B cell (primary cell): ENCODE data around the gene NDUFB7. TPM values are rescaled to one million over a fixed set of nuclear protein-coding genes. Genes with fewer than 3 reads are reported as not detected.

Experiments
- ATAC-seq: fragments of 200-7000 bp; cut with Tn5 transposase; one replicate; pipeline ENCODE4 v1.10.0; 2021; ENCODE audit warnings: low read depth, mild to moderate bottlenecking, moderate number of reproducible peaks, moderate library complexity
- CTCF ChIA-PET: fragments of 350-600 bp; sonication (Branson Sonifier 250); formaldehyde crosslinking; loops from one replicate; lab custom pipeline; 2021; ENCODE audit warnings: antibody characterized with exemption, inconsistent platforms; lab: Charles Lee
- POLR2A ChIA-PET: fragments of 350-600 bp; sonication (Branson Sonifier 250); formaldehyde crosslinking; loops from one replicate; lab custom pipeline; 2021; ENCODE audit warnings: antibody characterized with exemption; lab: Charles Lee
- DNase-seq: peaks from one replicate; pipeline ENCODE4 v3.0.0; 2013
- H2AFZ ChIP-seq: 2 replicates; pipeline ENCODE4 v1.6.1; 2012; ENCODE audit warnings: mild to moderate bottlenecking, low read depth, low read length; ENCODE audit not compliant: insufficient read depth, poor library complexity, severe bottlenecking
- H3K27ac ChIP-seq, 2 donors: 1 replicate in 1 of 2; 2 replicates in 1 of 2; pipeline ENCODE4 v1.5.1; 2012 to 2013; ENCODE audit warnings: low read length in 2 of 2, mild to moderate bottlenecking in 2 of 2, moderate library complexity in 1 of 2
- H3K27me3 ChIP-seq, 4 experiments: fragments of 200-600 bp in 1 of 4; sonication (generic) in 1 of 4; replicated peaks in 1 of 4; 1 replicate in 2 of 4; 2 replicates in 2 of 4; pipeline versions ENCODE4 v1.6.1 to v1.7.0; 2013 to 2016; ENCODE audit warnings: low read length in 3 of 4, mild to moderate bottlenecking in 2 of 4, mixed read lengths in 1 of 4, moderate library complexity in 1 of 4; ENCODE audit not compliant: insufficient read depth in 4 of 4, control insufficient read depth in 3 of 4; ENCODE audit errors: control extremely low read depth in 1 of 4
- H3K36me3 ChIP-seq, 2 experiments: replicated peaks in 1 of 2; 1 replicate in 1 of 2; 2 replicates in 1 of 2; pipeline versions ENCODE4 v1.6.1 to v1.7.1; 2013; ENCODE audit warnings: low read length in 1 of 2; ENCODE audit not compliant: insufficient read depth in 2 of 2, control insufficient read depth in 1 of 2; ENCODE audit errors: control extremely low read depth in 1 of 2, extremely low read depth in 1 of 2
- H3K4me1 ChIP-seq, 2 donors: fragments of 200-600 bp in 1 of 2; sonication (generic) in 1 of 2; 1 replicate in 1 of 2; 2 replicates in 1 of 2; pipeline versions ENCODE4 v1.5.1 to v1.6.1; 2013 to 2017; ENCODE audit warnings: low read length in 2 of 2; ENCODE audit not compliant: control insufficient read depth in 2 of 2, insufficient read depth in 2 of 2
- H3K4me2 ChIP-seq: replicated peaks from 2 replicates; pipeline ENCODE3; 2012; ENCODE audit warnings: mild to moderate bottlenecking, low read depth, low read length; ENCODE audit not compliant: poor library complexity, severe bottlenecking
- H3K4me3 ChIP-seq, 5 experiments: fragments of 200-600 bp in 1 of 5; sonication (generic) in 1 of 5; 1 replicate in 3 of 5; 2 replicates in 2 of 5; pipeline versions ENCODE4 v1.5.1 to v1.7.0; 2011 to 2016; ENCODE audit warnings: low read length in 4 of 5, mild to moderate bottlenecking in 4 of 5, low read depth in 2 of 5, control low read depth in 1 of 5, moderate library complexity in 1 of 5; ENCODE audit not compliant: insufficient read depth in 1 of 5; ENCODE audit errors: control extremely low read depth in 1 of 5, extremely low read depth in 1 of 5
- H3K79me2 ChIP-seq: fragments of 200-600 bp; sonication (generic); one replicate; pipeline ENCODE4 v1.6.0; 2016; ENCODE audit warnings: low read length; ENCODE audit not compliant: control insufficient read depth, insufficient read depth
- H3K9ac ChIP-seq: fragments of 200-600 bp; sonication (generic); 2 replicates; pipeline ENCODE4 v1.6.1; 2017; ENCODE audit warnings: mild to moderate bottlenecking, low read length, moderate library complexity
- H3K9me3 ChIP-seq, 3 donors: one replicate each; pipeline versions ENCODE4 v1.6.1 to v1.7.1; 2013; ENCODE audit warnings: low read length in 2 of 3; ENCODE audit not compliant: control insufficient read depth in 2 of 3, insufficient read depth in 1 of 3; ENCODE audit errors: control extremely low read depth in 1 of 3
- H4K20me1 ChIP-seq: 2 replicates; pipeline ENCODE4 v1.6.0; 2012; ENCODE audit warnings: mild to moderate bottlenecking, low read length; ENCODE audit not compliant: insufficient read depth, control insufficient read depth, poor library complexity, severe bottlenecking
- H3K27ac Mint-ChIP-seq: one replicate; pipeline ENCODE4 v1.8.0; 2021; ENCODE audit warnings: mixed read lengths
- H3K27me3 Mint-ChIP-seq: one replicate; pipeline ENCODE4 v1.8.0; 2021; ENCODE audit warnings: mixed read lengths
- H3K4me1 Mint-ChIP-seq: one replicate; pipeline ENCODE4 v1.8.0; 2021; ENCODE audit warnings: mixed read lengths
- H3K4me3 Mint-ChIP-seq: one replicate; pipeline ENCODE4 v1.8.0; 2021; ENCODE audit warnings: mixed read lengths
- H3K9me3 Mint-ChIP-seq: one replicate; pipeline ENCODE4 v1.8.0; 2022; ENCODE audit warnings: mixed read lengths; ENCODE audit not compliant: insufficient read depth
- CTCF ChIP-seq: fragments of 200-600 bp; IDR thresholded peaks from one replicate; pipeline ENCODE4 v1.8.0; 2022; ENCODE audit warnings: antibody characterized with exemption, mild to moderate bottlenecking
- EZH2 ChIP-seq: IDR thresholded peaks from 2 replicates; pipeline ENCODE4 v1.6.1; 2012; ENCODE audit warnings: borderline replicate concordance, low read depth, mild to moderate bottlenecking, moderate library complexity, low read length; ENCODE audit not compliant: insufficient read depth, poor library complexity, severe bottlenecking
- WGBS: methylation state at CpG from one replicate; pipeline ENCODE4 v1.1.5; 2013; ENCODE audit warnings: missing lambda C conversion rate; ENCODE audit not compliant: insufficient coverage; 5-methylcytosine and 5-hydroxymethylcytosine counted together
- intact Hi-C: fragments of 100-400 bp; cut with micrococcal nuclease; formaldehyde crosslinking; loops from one replicate; pipeline ENCODE4 v1.10.0; 2022
- polyA plus RNA-seq: library from polyadenylated mRNA; depleted of rRNA; stranded (reverse); fragments of >200 nt; gene quantifications from 2 replicates; pipeline ENCODE4 v1.2.3, GENCODE V29; 2012
- total RNA-seq, 2 donors: library from RNA; stranded (reverse); fragments of 120-200 nt in 1 of 2; gene quantifications; 1 replicate in 1 of 2; 2 replicates in 1 of 2; pipeline versions ENCODE4 v1.2.3 to v1.2.4, GENCODE V29; 2013 to 2022

The NDUFB7 gene
- total and polyA plus RNA-seq, 2 donors (not counting 1 experiment from before 2014, with no cell fraction given), result 71.5 to 168 TPM

- Histone ChIP-seq H4K20me1 (peaks cover 43% of the 10 kb centered on the region), H3K4me3 (peak overlapping the region; percentile 88 to 98 (median 94)), H3K27ac (peak overlapping the region in 1 of 2 donors; percentile 95), H2AFZ (peak overlapping the region; percentile 47), H3K9ac (peak overlapping the region; percentile 98), H3K4me1 (peaks cover 39 to 43% of the 10 kb centered on the region in 2 donors), H3K36me3 (peaks cover 0 to 25% of the 10 kb centered on the region in 2 experiments), H3K9me3 (no peaks in the 10 kb centered on the region), H3K27me3 (no peaks in the 10 kb centered on the region), H3K79me2 (peaks cover 21% of the 10 kb centered on the region), H3K4me2 (peak overlapping the region; percentile 93)
- POLR2A ChIA-PET, result interaction anchor here (0.7 to 1.8 kb wide), 9 partner anchors 11 to 1497 kb away, joined by 3 to 13 read pairs (median 4); partner anchors contain the start of gene GIPC1
- intact Hi-C loops, result no loop called here
- CTCF ChIA-PET, result interaction anchor here (0.6 to 1.9 kb wide), 8 partner anchors 10 to 381 kb away, joined by 3 to 6 read pairs (median 4); partner anchors contain the start of genes ASF1B and NDUFB7
- H3K4me1 Mint-ChIP-seq, result peaks cover 50% of the 10 kb centered on the region
- no peaks in the 10 kb centered on the region for H3K27me3 Mint-ChIP-seq
- 0% methylated on average over 31 of the region's 32 CpGs for WGBS
- TF ChIP-seq EZH2 (no peak), CTCF (no peak)
- ATAC-seq, result no peak
- peak overlapping the region; percentile 96 for H3K4me3 Mint-ChIP-seq
- no peaks in the 10 kb centered on the region for H3K9me3 Mint-ChIP-seq
- DNase-seq, result no peak
- H3K27ac Mint-ChIP-seq, result peak overlapping the region; percentile 82
These were observed 54.4 kb downstream of the NDUFB7 start for GRCh38 chr19:14517446-14517839.

GRCh38 chr19:14516746-14517438 is 55.0 kb downstream of the NDUFB7 start:
- intact Hi-C loops, result no loop called here
- H2AFZ ChIP-seq, result no peak overlapping the region
- DNase-seq (peak; percentile 44), ATAC-seq (no peak)
- Mint-ChIP-seq H3K4me3 (peak overlapping the region; percentile 96), H3K9me3 (no peaks in the 10 kb centered on the region), H3K27me3 (no peaks in the 10 kb centered on the region), H3K4me1 (peaks cover 47% of the 10 kb centered on the region), H3K27ac (peak overlapping the region; percentile 82)
- peak overlapping the region; percentile 98 for H3K9ac ChIP-seq
- TF ChIP-seq EZH2 (no peak), CTCF (no peak)
- H3K27me3 ChIP-seq, result no peaks in the 10 kb centered on the region
- peaks cover 21% of the 10 kb centered on the region for H3K79me2 ChIP-seq
- peaks cover 43% of the 10 kb centered on the region for H4K20me1 ChIP-seq
- peaks cover 0 to 25% of the 10 kb centered on the region in 2 experiments for H3K36me3 ChIP-seq
- H3K9me3 ChIP-seq, result no peaks in the 10 kb centered on the region
- ChIA-PET CTCF (interaction anchor here (0.6 to 1.9 kb wide), 8 partner anchors 9 to 380 kb away, joined by 3 to 6 read pairs (median 4); partner anchors contain the start of genes ASF1B and NDUFB7), POLR2A (interaction anchor here (0.7 to 1.8 kb wide), 6 partner anchors 12 to 1496 kb away, joined by 3 to 13 read pairs (median 4); partner anchors contain the start of gene GIPC1)
- H3K27ac ChIP-seq, result peak overlapping the region in 1 of 2 donors; percentile 95
- H3K4me3 ChIP-seq, result peak overlapping the region; percentile 88 to 98 (median 94)
- WGBS, result 51% methylated on average over 16 of the region's 22 CpGs
- peaks cover 33 to 39% of the 10 kb centered on the region in 2 donors for H3K4me1 ChIP-seq
- H3K4me2 ChIP-seq, result peak overlapping the region; percentile 93
